ENCODE data around the gene OR52A5.
"Not testable (repeated sequence)": the region's sequence is repeated elsewhere in the genome, so short reads cannot be mapped to it uniquely, and the experiment has no call there.

Gene OR52A5

GRCh38 chr11:5137996-5138395, at the start of gene OR52A5:
Gene OR52A5, minus strand, starts transcription at chr11:5138356. Its CDS starts 5,714 bp downstream, at chr11:5132642.
- no peak for DNase-seq (ENCODE audit: low spot score)

- DNase-seq (ENCODE audit: low spot score) = no peak
Measured at GRCh38 chr11:5178046-5178837, 40.1 kb upstream of the OR52A5 start.

DNA sequence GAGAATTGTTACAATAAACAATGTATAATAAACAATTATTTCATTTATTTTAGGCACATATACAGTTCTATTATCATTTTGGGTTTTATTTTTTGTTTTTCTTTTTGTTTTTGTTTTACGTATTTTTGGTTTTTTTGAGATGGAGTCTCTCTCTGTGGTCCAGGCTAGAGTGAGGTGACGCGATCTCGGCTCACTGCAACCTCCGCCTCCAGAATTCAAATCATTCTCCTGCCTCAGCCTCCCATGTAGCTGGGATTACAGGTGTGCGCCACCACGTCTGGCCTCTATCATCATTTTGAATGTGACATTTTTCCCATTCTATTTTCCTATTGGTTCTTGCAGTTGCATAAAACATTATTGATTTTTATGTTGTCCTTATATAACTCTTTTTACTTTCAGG, 36.8 kb upstream of the OR52A5 start:
- no peak for DNase-seq (ENCODE audit: low spot score)

DNA sequence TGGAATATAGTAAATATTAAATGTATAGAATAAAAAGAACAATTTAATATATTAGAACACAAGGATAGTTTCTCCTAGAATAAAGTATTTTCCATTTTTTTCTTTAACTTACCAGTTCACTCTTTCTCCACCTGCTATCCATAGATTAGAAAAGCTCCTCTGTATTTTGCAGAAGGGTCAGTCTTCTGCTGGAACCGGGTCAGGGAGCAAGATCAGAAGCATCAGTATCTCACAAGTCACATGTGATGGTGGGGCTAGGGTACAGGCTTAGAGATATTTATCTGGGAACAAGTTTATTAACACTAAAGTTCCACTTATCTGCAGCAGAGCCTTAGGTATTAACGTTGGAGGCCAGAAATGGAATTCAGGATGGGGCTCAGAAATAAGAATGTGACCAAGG, 33.7 kb upstream of the OR52A5 start:
- DNase-seq (ENCODE audit: low spot score) = no peak

- DNase-seq (ENCODE audit: low spot score) = not testable (repeated sequence)
Measured at GRCh38 chr11:5165898-5166297, 27.7 kb upstream of the OR52A5 start.

- not testable (repeated sequence) for DNase-seq (ENCODE audit: low spot score)
Measured at GRCh38 chr11:5164807-5165206, 26.7 kb upstream of the OR52A5 start.

GRCh38 chr11:5161045-5161444, 22.9 kb upstream of the OR52A5 start:
- DNase-seq (ENCODE audit: low spot score) = not testable (repeated sequence)

- not testable (repeated sequence) for DNase-seq (ENCODE audit: low spot score)
Measured at GRCh38 chr11:5160217-5160616, 22.1 kb upstream of the OR52A5 start.

- DNase-seq (ENCODE audit: low spot score) = no peak
Measured at GRCh38 chr11:5159806-5160205, 21.6 kb upstream of the OR52A5 start.

DNA sequence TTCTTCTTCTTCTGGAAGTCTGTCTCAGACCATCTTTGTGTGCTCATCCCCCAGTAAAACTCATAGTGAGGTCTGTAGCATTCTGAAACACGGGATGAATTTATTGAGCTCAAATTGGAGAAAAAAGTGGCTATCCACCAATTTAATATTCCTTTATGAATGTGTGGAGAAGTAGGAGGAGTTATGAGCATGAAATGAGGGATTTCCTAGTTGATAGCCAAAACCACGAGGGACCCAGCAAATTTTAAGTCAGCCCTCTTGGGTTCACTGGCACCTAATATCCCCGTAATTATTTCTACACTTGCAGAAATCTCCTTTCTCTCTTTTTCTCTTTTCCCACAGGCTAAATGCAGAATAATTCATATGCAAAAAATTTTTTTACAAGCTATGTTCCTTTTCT, 16.5 kb upstream of the OR52A5 start, which contains the start of gene OR52A1:
OR52A1 (minus strand) TSS at position 101 of the 400 bp plus-strand sequence. CDS start 2,388 bp downstream, outside the sequence.
- DNase-seq (ENCODE audit: low spot score) = no peak

DNA sequence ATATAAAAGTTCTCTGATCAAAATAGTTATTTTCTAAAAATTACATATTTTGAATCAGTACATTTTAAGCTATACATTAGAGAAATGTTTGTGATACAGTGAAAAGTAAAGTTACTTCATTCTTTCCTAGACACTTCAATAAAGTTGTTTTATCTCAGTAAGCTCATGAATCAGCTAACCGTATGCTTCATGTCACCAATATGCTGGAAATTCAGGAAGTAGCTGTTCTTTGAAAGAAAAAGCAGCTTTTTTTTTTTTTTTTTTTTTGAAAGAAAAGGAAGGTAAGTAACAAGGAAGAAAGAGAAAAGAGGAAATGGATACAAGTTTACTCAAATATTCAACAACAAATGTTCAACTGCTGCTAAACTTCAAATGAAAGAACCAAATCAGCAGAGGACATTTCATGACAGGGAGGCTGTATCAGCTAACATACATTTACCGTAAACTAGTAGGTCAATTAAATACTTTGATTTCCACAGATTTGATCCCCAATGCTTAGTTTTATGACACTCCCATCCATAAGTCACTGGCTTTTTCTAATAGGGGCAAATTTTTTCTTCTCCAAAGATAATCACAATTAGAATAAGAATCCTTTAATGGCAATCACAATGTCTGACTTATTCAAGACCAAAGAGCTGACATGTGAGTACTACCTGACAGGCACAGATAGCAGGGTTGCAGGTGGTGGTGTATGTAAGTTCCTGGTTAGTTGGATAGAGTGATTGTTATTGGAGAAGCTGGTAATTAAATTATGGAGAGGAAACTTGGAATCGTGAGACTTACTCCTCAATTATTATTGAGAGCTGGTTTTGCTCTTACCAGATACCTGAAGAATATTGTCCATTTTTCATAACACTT, 15.6 kb upstream of the OR52A5 start:
- no peak for DNase-seq (ENCODE audit: low spot score)

- no peak for DNase-seq (ENCODE audit: low spot score)
Measured at GRCh38 chr11:5151713-5152153, 13.6 kb upstream of the OR52A5 start.

DNA sequence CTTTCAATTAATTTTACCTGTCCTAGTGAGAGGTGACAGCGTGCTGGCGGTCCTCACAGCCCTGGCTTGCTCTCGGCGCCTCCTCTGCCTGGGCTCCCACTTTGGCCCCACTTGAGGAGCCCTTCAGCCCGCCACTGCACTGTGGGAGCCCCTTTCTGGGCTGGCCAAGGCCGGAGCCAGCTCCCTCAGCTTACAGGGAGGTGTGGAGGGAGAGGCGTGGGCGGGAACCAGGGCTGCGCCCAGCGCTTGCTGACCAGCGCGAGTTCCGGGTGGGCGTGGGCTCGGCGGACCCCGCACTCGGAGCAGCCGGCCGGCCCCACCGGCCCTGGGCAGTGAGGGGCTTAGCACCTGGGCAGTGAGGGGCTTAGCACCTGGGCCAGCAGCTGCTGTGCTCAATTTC, 6.0 kb upstream of the OR52A5 start:
- not testable (repeated sequence) for DNase-seq (ENCODE audit: low spot score)

GRCh38 chr11:5137014-5137413, 1.1 kb downstream of the OR52A5 start:
- no peak for DNase-seq (ENCODE audit: low spot score)

DNA sequence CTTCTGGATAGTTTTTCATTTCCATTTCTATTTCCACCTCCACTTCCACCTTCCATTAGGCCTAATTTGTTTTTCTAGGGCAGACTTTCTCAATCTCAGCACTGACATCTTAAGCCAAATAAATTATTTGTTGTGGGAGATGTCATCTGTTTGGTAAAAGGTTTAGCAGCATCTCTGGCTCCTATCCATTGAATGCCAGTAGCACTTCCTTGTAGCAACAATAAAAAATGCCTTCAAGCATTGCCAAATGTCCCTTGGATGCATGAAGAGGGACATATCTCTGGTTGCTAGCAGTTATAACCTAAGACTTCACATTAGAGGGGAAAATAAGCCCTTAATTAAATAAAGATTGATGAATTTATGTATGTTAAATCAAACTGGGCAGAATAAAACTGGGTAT, 1.9 kb downstream of the OR52A5 start:
- no peak for DNase-seq (ENCODE audit: low spot score)

GRCh38 chr11:5131584-5132335, 6.4 kb downstream of the OR52A5 start:
- DNase-seq (ENCODE audit: low spot score) = no peak

DNA sequence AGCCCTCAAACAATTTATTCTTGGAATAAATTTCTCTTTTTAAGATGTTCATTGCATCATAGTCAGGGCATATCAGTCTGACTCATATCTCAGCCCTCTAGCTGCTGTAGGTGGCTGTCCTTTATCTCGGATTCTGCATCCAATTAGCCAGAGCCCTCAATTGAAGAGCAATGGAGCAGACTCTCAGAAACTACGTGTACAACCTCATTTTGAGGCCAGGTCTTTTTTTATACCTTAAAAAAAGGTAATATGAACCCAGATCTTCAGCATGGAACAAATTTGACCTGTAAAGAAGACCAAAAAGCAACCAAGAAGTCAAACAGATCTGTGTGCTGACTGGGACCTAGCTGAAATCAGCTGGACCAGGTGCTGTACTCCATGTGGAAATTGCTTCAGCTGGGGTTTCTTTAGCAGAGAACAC, 8.7 kb downstream of the OR52A5 start:
- no peak for DNase-seq (ENCODE audit: low spot score)

- DNase-seq (ENCODE audit: low spot score) = no peak
Measured at GRCh38 chr11:5124891-5125620, 13.1 kb downstream of the OR52A5 start.

DNA sequence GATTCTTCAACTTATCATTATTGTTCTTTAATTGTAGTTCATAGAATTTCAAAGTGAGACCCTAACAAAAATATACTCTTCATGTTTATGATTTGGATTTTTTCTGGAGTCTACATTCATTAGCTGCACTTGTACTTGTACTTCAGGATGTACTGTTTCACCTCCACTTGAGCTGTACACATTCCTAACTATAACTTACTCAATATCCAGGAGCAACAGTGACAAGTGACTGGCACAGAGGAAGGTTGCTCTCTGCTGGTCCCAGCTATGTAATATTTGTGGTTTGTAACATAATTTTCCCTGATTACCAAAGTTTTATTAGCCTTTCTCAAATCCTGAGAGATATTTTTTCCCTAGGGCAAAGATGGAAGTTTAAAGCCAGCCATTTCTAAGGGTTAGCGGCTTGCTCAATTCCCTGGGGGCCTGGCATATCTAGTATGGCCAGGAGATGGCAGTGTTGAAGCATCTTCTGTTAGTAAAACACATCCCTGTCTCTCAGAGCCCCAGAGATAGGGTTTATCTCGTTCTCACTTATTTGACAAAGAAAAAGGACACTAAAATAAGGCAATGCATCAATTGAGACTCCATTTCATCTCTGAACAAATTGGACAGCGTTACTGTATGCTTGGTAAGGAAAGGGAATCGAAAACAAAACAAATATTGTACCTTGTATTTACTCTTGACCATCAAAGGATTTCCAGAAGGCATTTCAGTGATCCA, 14.2 kb downstream of the OR52A5 start:
- DNase-seq (ENCODE audit: low spot score) = peak; percentile 26

DNA sequence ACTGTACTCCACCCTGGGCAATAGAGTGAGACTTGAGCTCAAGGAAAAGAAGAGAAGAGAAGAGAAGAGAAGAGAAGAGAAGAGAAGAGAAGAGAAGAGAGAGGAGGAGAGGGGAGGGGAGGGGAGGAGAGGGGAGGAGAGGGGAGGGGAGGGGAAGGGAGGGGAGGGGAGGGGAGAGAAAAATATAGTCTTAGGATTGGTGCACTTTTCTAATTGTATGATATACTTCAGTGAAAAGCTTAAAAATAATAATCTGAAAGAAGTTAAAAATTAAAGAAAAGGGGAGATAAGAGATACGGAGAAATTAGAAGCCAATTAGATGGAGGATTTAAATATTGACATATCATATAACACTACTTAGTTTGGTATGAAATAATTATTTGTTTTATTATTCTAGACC, 19.3 kb downstream of the OR52A5 start:
- no peak for DNase-seq (ENCODE audit: low spot score)

DNA sequence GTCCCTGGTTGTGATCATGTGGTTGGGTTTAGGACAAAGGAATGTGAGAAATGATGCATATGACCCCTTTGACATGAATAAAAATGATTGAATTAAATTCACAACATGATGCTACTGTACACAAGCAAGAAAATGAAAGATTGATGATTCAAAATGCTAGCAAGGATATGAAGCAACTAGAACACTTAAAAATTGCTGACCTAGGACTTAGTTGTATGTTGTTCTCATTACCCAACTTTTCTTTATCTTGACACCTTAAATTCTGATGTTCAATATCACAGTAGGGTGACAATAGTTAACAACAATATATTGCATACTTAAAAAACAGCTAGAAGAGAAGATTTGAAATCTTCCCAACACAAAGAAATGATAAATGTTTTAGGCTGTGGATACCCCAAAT, 20.6 kb downstream of the OR52A5 start:
- DNase-seq (ENCODE audit: low spot score) = no peak
